OCI-LY1 (cell line): ENCODE measurements around the gene FEZ2.

ENCODE experiments used
- H2AFZ ChIP-seq: fragments of 200-600 bp; sonication (generic), shearing (Covaris generic); 2 replicates; pipeline ENCODE4 v1.6.0; 2014; ENCODE audit warnings: antibody characterized with exemption, mild to moderate bottlenecking, low read length
- H3F3A ChIP-seq: fragments of 200-600 bp; sonication (generic), shearing (Covaris generic); 2 replicates; pipeline ENCODE4 v1.6.0; 2014; ENCODE audit warnings: mild to moderate bottlenecking, antibody characterized with exemption, low read length, moderate library complexity; ENCODE audit not compliant: insufficient read depth
- H3K27ac ChIP-seq: fragments of 200-600 bp; sonication (generic); 2 replicates; pipeline ENCODE4 v1.5.1; 2014; ENCODE audit warnings: low read length, mixed run types, mild to moderate bottlenecking, low read depth; ENCODE audit not compliant: poor library complexity, severe bottlenecking
- H3K27me3 ChIP-seq: fragments of 200-600 bp; sonication (generic); 2 replicates; pipeline ENCODE4 v1.6.0; 2014; ENCODE audit warnings: antibody characterized with exemption, mild to moderate bottlenecking, low read length, moderate library complexity; ENCODE audit not compliant: insufficient read depth
- H3K36me3 ChIP-seq: fragments of 200-600 bp; sonication (generic); 2 replicates; pipeline ENCODE4 v1.6.1; 2014; ENCODE audit warnings: mild to moderate bottlenecking, antibody characterized with exemption, low read length, moderate library complexity, mixed read lengths; ENCODE audit not compliant: insufficient read depth
- H3K4me1 ChIP-seq: fragments of 200-600 bp; sonication (generic); 2 replicates; pipeline ENCODE4 v1.5.1; 2014; ENCODE audit warnings: mild to moderate bottlenecking, low read length, moderate library complexity; ENCODE audit not compliant: insufficient read depth, severe bottlenecking
- H3K4me2 ChIP-seq: fragments of 200-600 bp; sonication (generic), shearing (Covaris generic); 2 replicates; pipeline ENCODE4 v1.6.1; 2014; ENCODE audit warnings: low read length
- H3K4me3 ChIP-seq: fragments of 200-600 bp; sonication (generic); 2 replicates; pipeline ENCODE4 v1.5.1; 2014; ENCODE audit warnings: low read length, low read depth, mild to moderate bottlenecking, mixed read lengths; ENCODE audit not compliant: poor library complexity, severe bottlenecking
- H3K79me2 ChIP-seq: fragments of 200-600 bp; shearing (Covaris generic); 2 replicates; pipeline ENCODE4 v1.6.1; 2016; ENCODE audit warnings: mixed run types, low read length, mixed read lengths; ENCODE audit not compliant: insufficient read depth
- H3K9ac ChIP-seq: fragments of 200-600 bp; sonication (generic), shearing (Covaris generic); 2 replicates; pipeline ENCODE4 v1.6.1; 2014; ENCODE audit warnings: mild to moderate bottlenecking, low read length, mixed read lengths
- H3K9me2 ChIP-seq: fragments of 200-600 bp; sonication (generic), shearing (Covaris generic); 2 replicates; pipeline ENCODE4 v1.6.1; 2014; ENCODE audit warnings: low read depth, mild to moderate bottlenecking, low read length, mixed read lengths
- H3K9me3 ChIP-seq: fragments of 200-600 bp; shearing (Covaris generic); 2 replicates; pipeline ENCODE4 v1.6.1; 2014; ENCODE audit warnings: low read length, mixed read lengths
- H4K20me1 ChIP-seq: fragments of 200-600 bp; sonication (generic), shearing (Covaris generic); 2 replicates; pipeline ENCODE4 v1.6.0; 2016; ENCODE audit warnings: mild to moderate bottlenecking, low read length; ENCODE audit not compliant: insufficient read depth
- EZH2 ChIP-seq: fragments of 200-600 bp; sonication (generic), shearing (Covaris generic); IDR thresholded peaks from 2 replicates; pipeline ENCODE4 v1.8.0; 2017; ENCODE audit warnings: borderline replicate concordance, mixed run types, mild to moderate bottlenecking, antibody characterized with exemption, low read length, moderate library complexity, mixed read lengths
- TF ChIP-seq, protein P1 (sequence below): fragments of 200-600 bp; sonication (generic), shearing (Covaris generic); IDR thresholded peaks from 2 replicates; pipeline ENCODE4 v1.5.1; 2017; ENCODE audit warnings: mild to moderate bottlenecking, antibody characterized with exemption, low read length, moderate library complexity, mixed read lengths

Gene FEZ2

GRCh38 chr2:36570416-36570815 is 27.6 kb downstream of the FEZ2 start:
- H3K36me3 ChIP-seq, result peaks cover 33% of the 10 kb centered on the region
- no peaks in the 10 kb centered on the region for H3K4me1 ChIP-seq
- H3K79me2 ChIP-seq, result no peaks in the 10 kb centered on the region
- no peaks in the 10 kb centered on the region for H4K20me1 ChIP-seq
- H3K27me3 ChIP-seq, result no peaks in the 10 kb centered on the region
- H3K9me3 ChIP-seq, result no peaks in the 10 kb centered on the region
- no peaks in the 10 kb centered on the region for H3F3A ChIP-seq
- H2AFZ ChIP-seq, result no peak overlapping the region
- no peak overlapping the region for H3K4me3 ChIP-seq
- H3K9ac ChIP-seq, result no peak overlapping the region
- TF ChIP-seq, protein P1, sequence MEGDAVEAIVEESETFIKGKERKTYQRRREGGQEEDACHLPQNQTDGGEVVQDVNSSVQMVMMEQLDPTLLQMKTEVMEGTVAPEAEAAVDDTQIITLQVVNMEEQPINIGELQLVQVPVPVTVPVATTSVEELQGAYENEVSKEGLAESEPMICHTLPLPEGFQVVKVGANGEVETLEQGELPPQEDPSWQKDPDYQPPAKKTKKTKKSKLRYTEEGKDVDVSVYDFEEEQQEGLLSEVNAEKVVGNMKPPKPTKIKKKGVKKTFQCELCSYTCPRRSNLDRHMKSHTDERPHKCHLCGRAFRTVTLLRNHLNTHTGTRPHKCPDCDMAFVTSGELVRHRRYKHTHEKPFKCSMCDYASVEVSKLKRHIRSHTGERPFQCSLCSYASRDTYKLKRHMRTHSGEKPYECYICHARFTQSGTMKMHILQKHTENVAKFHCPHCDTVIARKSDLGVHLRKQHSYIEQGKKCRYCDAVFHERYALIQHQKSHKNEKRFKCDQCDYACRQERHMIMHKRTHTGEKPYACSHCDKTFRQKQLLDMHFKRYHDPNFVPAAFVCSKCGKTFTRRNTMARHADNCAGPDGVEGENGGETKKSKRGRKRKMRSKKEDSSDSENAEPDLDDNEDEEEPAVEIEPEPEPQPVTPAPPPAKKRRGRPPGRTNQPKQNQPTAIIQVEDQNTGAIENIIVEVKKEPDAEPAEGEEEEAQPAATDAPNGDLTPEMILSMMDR, result no peak
- no peak for TF ChIP-seq EZH2
- H3K4me2 ChIP-seq, result no peak overlapping the region
- no peaks in the 10 kb centered on the region for H3K9me2 ChIP-seq
- no peak overlapping the region for H3K27ac ChIP-seq

DNA sequence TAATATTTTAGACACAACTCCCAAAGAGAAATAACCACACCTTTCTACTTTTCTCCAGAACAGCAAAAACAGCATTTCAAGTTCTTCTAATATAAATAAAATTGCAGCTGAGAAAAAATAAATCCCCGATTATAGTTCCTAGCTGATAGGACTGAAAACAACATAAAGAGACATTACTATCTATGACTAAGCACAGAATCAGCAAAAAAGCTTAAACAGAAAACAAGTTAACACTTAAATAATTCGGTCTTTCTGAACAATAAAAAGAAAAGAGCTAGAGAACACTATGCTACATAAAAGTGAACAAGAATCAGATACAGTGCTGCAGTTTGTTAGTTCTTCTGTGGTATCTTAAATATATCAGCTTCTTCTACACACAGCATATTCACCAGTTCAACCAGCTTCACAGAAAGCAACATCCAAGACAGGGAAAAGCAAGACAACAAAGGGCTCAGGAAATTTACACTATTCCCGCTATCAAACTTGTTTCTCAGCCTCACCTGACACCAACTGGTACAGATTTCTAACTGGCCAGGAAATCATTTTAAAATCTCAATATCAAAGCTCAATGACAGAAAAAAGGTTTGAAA is 28.6 kb downstream of the FEZ2 start:
- no peaks in the 10 kb centered on the region for H3K4me1 ChIP-seq
- H3F3A ChIP-seq, result no peaks in the 10 kb centered on the region
- no peak overlapping the region for H3K4me3 ChIP-seq
- no peak overlapping the region for H3K4me2 ChIP-seq
- H2AFZ ChIP-seq, result no peak overlapping the region
- TF ChIP-seq, protein P1, result no peak
- no peak for TF ChIP-seq EZH2
- H3K27me3 ChIP-seq, result no peaks in the 10 kb centered on the region
- no peaks in the 10 kb centered on the region for H3K9me2 ChIP-seq
- H4K20me1 ChIP-seq, result no peaks in the 10 kb centered on the region
- peaks cover 35% of the 10 kb centered on the region for H3K36me3 ChIP-seq
- H3K9me3 ChIP-seq, result no peaks in the 10 kb centered on the region
- H3K27ac ChIP-seq, result no peak overlapping the region
- H3K79me2 ChIP-seq, result no peaks in the 10 kb centered on the region
- no peak overlapping the region for H3K9ac ChIP-seq

DNA sequence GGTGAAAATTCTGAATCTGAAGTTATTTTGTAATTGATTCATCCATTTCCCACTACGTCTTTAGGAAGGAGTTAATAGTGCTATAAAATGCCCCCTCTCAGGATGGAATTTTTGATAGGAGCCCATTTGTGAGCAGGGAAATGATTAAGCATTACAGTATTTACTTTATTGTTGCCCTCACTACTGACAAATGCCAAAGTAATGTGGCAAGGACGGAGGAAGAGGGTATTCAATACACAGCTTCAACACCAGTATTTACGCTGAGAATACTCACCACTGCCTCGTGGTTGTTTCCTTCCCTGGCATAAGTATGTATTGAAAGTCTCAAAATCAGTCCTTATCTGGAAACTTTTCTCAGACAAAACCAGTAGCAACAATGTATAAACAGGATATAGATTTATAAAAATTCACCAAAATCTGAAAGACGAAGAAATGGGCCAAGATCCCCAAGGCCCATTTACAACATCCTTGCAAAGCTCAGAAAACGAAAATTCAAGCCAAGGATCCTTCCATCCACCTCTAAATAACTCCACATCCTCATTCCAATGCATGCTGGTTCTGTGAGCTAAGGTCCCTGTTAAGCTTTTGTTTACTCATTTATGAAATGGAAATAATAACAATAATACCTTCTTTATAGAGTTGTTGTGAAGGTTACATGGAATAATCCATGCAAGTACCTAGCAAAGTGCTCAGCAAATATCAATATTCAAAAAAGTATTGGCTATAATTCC is 29.3 kb downstream of the FEZ2 start:
- no peak overlapping the region for H3K9ac ChIP-seq
- H3K27me3 ChIP-seq, result no peaks in the 10 kb centered on the region
- no peaks in the 10 kb centered on the region for H3K9me3 ChIP-seq
- no peak overlapping the region for H3K4me3 ChIP-seq
- H3F3A ChIP-seq, result no peaks in the 10 kb centered on the region
- H3K4me2 ChIP-seq, result no peak overlapping the region
- H3K9me2 ChIP-seq, result no peaks in the 10 kb centered on the region
- H3K79me2 ChIP-seq, result no peaks in the 10 kb centered on the region
- no peaks in the 10 kb centered on the region for H4K20me1 ChIP-seq
- H3K27ac ChIP-seq, result no peak overlapping the region
- H2AFZ ChIP-seq, result no peak overlapping the region
- TF ChIP-seq, protein P1, result no peak
- TF ChIP-seq EZH2, result no peak
- peaks cover 32% of the 10 kb centered on the region for H3K36me3 ChIP-seq
- H3K4me1 ChIP-seq, result no peaks in the 10 kb centered on the region
